ENCODE data around the gene NME7.

Gene NME7

GRCh38 chr1:169204157-169204556 lies 163.4 kb downstream of the NME7 start:
- ChIA-PET POLR2A (no interaction called here), CTCF (interaction anchor here (1.9 kb wide), 1 partner anchor 9 kb away, joined by 4 read pairs; no protein-coding TSS in a partner anchor)
- no peak for DNase-seq (ENCODE audit: extremely low spot score)
- no peak for TF ChIP-seq CTCF (IDR thresholded peaks at IDR 0.05; ENCODE audit: control extremely low read depth, extremely low read depth, low read depth, missing control alignments)

DNA sequence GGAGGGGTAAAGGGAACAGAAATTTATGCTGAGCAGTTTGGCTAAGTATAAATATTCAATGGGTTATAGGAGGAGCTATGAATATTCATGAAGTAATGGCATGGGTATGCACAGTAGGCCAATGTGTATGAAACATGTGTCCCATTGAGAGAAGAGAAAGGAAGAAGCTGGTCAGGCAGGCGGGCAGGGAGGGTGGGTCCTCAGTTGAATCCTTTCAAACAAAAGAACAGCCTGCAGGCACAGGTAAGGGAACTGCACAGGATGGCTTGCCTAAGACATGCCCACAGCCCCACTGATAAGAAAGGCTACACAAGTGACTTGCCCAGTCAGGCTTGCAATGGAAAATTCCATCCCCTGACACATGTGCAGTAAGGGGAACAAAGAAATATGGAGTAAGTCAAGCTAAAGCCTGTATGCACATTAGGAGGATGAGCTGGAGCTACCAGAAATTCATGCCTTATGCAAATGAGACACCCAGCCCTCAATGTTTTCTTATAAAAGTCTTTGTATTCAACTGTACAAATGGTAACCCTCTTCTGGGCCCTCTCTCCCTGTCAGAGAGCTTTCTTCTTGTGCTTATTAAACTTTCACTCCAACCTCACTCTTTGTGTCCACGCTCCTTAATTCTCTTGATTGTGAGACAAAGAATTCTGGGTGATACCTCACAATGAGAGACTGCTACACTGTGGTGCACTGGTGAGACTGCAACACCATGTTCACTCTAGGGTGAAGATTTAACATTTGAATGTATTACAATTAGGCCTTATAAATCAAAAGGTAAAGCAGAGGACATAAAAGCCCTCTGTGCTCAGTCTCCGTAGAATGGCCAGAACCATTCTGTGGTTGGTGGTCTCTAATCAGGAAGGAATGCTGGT lies 164.6 kb downstream of the NME7 start:
- POLR2A ChIA-PET, result no interaction called here

GRCh38 chr1:169201084-169201619 lies 166.4 kb downstream of the NME7 start:
- CTCF ChIA-PET, result interaction anchor here (0.5 kb wide), 1 partner anchor 8 kb away, joined by 3 read pairs; no protein-coding TSS in a partner anchor
- no peak for DNase-seq (ENCODE audit: extremely low spot score)
- no peak for TF ChIP-seq CTCF (IDR thresholded peaks at IDR 0.05; ENCODE audit: control extremely low read depth, extremely low read depth, low read depth, missing control alignments)
- POLR2A ChIA-PET, result no interaction called here

More for the DNA sequence above, 164.6 kb downstream of the NME7 start:
- DNase-seq (ENCODE audit: extremely low spot score), result no peak
- no peak for TF ChIP-seq CTCF (IDR thresholded peaks at IDR 0.05; ENCODE audit: control extremely low read depth, extremely low read depth, low read depth, missing control alignments)
- CTCF ChIA-PET, result interaction anchor here (0.9 to 1.9 kb wide), 4 partner anchors 8 to 30 kb away, joined by 3 to 7 read pairs (median 4); no protein-coding TSS in a partner anchor

- TF ChIP-seq CTCF (IDR thresholded peaks at IDR 0.05; ENCODE audit: control extremely low read depth, extremely low read depth, low read depth, missing control alignments), result no peak
- no peak for DNase-seq (ENCODE audit: extremely low spot score)
- POLR2A ChIA-PET, result no interaction called here
- CTCF ChIA-PET, result no interaction called here
These were observed 167.3 kb downstream of the NME7 start for GRCh38 chr1:169200319-169200718.

- no peak for TF ChIP-seq CTCF (IDR thresholded peaks at IDR 0.05; ENCODE audit: control extremely low read depth, extremely low read depth, low read depth, missing control alignments)
- no peak for DNase-seq (ENCODE audit: extremely low spot score)
- ChIA-PET POLR2A (no interaction called here), CTCF (interaction anchor here (1.1 kb wide), 1 partner anchor 9 kb away, joined by 4 read pairs; no protein-coding TSS in a partner anchor)
These were observed 171.0 kb downstream of the NME7 start for GRCh38 chr1:169196581-169196980.

DNA sequence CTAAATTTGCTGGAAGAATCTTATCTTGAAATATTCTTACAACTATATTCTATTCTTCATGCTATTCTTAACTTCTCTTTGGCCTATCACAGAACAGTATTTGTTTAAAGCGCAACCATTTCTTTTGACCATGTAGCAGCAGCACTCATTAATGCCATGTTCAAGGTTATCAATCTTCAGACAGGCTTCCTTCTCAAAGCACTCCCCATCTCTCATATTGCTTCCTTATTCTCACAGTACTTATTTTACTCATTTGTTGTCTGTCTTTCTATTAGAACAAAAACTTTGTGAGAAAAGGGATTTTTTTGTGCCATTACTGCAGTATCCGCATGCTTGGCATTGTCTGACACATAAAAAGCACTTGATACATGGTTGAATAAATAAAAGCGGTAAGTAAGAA lies 171.4 kb downstream of the NME7 start:
- DNase-seq (ENCODE audit: extremely low spot score), result no peak
- ChIA-PET CTCF (no interaction called here), POLR2A (no interaction called here)
- TF ChIP-seq CTCF (IDR thresholded peaks at IDR 0.05; ENCODE audit: control extremely low read depth, extremely low read depth, low read depth, missing control alignments), result no peak
